WTC11 (cell line): ENCODE measurements around the gene TRIM65. TPM values are rescaled to one million over a fixed set of nuclear protein-coding genes. Genes with fewer than 3 reads are reported as not detected.

ENCODE experiments used
- ATF2 ChIP-seq: sonication (generic); formaldehyde crosslinking; IDR thresholded peaks from 2 replicates; pipeline ENCODE4 v1.8.1; 2022; ENCODE audit warnings: low read depth, missing genetic modification reagents, borderline replicate concordance
- CREB1 ChIP-seq: sonication (generic); formaldehyde crosslinking; IDR thresholded peaks from 2 replicates; pipeline ENCODE4 v1.8.0; 2023; ENCODE audit warnings: mild to moderate bottlenecking, missing genetic modification reagents
- EMX1 ChIP-seq: fragments of 250-450 bp; sonication (Bioruptor Pico); IDR thresholded peaks from 2 replicates; pipeline ENCODE4 v1.8.0; 2021; ENCODE audit warnings: mild to moderate bottlenecking
- MAX ChIP-seq: sonication (generic); formaldehyde crosslinking; IDR thresholded peaks from 2 replicates; pipeline ENCODE4 v1.8.0; 2022; ENCODE audit warnings: mild to moderate bottlenecking, missing genetic modification reagents
- TEAD1 ChIP-seq: sonication (generic); formaldehyde crosslinking; IDR thresholded peaks from 2 replicates; pipeline ENCODE4 v1.8.0; 2022; ENCODE audit warnings: mild to moderate bottlenecking, missing genetic modification reagents
- USF2 ChIP-seq: sonication (generic); formaldehyde crosslinking; IDR thresholded peaks from 2 replicates; pipeline ENCODE4 v1.8.1; 2023; ENCODE audit warnings: mild to moderate bottlenecking, missing genetic modification reagents, moderate library complexity
- ZMAT4 ChIP-seq: fragments of 250-450 bp; sonication (Bioruptor Pico); IDR thresholded peaks from 2 replicates; pipeline ENCODE4 v1.9.0; 2021; ENCODE audit warnings: mild to moderate bottlenecking
- ZNF138 ChIP-seq: sonication (generic); formaldehyde crosslinking; conservative IDR thresholded peaks from 2 replicates; pipeline ENCODE4 v1.8.1; 2022; ENCODE audit warnings: mild to moderate bottlenecking, moderate library complexity, missing genetic modification reagents
- ZNF219 ChIP-seq: sonication (generic); formaldehyde crosslinking; IDR thresholded peaks from 2 replicates; pipeline ENCODE4 v1.8.0; 2023; ENCODE audit warnings: missing genetic modification reagents, mild to moderate bottlenecking, borderline replicate concordance
- ZNF281 ChIP-seq: sonication (generic); formaldehyde crosslinking; IDR thresholded peaks from 2 replicates; pipeline ENCODE4 v1.8.0; 2023; ENCODE audit warnings: mild to moderate bottlenecking, missing genetic modification reagents
- total RNA-seq: library from RNA; stranded (reverse); gene quantifications from 3 replicates; pipeline ENCODE4 v1.2.3, GENCODE V29; 2021
- TF ChIP-seq, protein P1 (sequence below): sonication (generic); formaldehyde crosslinking; IDR thresholded peaks from 2 replicates; pipeline ENCODE4 v1.8.1; 2023; ENCODE audit warnings: mild to moderate bottlenecking, missing genetic modification reagents
- TF ChIP-seq, protein P2 (sequence below): sonication (generic); formaldehyde crosslinking; IDR thresholded peaks from 2 replicates; pipeline ENCODE4 v1.8.1; 2022; ENCODE audit warnings: low read depth, mild to moderate bottlenecking, moderate library complexity, missing genetic modification reagents, borderline replicate concordance
- TF ChIP-seq, protein P3 (sequence below): sonication (generic); formaldehyde crosslinking; IDR thresholded peaks from 2 replicates; pipeline ENCODE4 v1.8.0; 2022; ENCODE audit warnings: missing genetic modification reagents
- TF ChIP-seq, protein P4 (sequence below): sonication (generic); formaldehyde crosslinking; IDR thresholded peaks from 2 replicates; pipeline ENCODE4 v1.8.1; 2022; ENCODE audit warnings: mild to moderate bottlenecking, moderate library complexity, missing genetic modification reagents

TRIM65 gene
- total RNA-seq, 1 experiment from 2014 or later, result 56.4 TPM

GRCh38 chr17:75845058-75845711 is 51.6 kb downstream of the TRIM65 start (continued):
- TF ChIP-seq CREB1 (CRISPR knock-in tag) (no peak), EMX1 (no peak), ZNF281 (CRISPR knock-in tag) (no peak), ZNF219 (CRISPR knock-in tag) (no peak), MAX (CRISPR knock-in tag) (no peak), USF2 (no peak; the same call in none of the 2 replicates), ZNF138 (CRISPR knock-in tag) (no peak), TEAD1 (CRISPR knock-in tag) (no peak), ATF2 (no peak), ZMAT4 (CRISPR knock-in tag) (no peak)
- TF ChIP-seq, protein P1, sequence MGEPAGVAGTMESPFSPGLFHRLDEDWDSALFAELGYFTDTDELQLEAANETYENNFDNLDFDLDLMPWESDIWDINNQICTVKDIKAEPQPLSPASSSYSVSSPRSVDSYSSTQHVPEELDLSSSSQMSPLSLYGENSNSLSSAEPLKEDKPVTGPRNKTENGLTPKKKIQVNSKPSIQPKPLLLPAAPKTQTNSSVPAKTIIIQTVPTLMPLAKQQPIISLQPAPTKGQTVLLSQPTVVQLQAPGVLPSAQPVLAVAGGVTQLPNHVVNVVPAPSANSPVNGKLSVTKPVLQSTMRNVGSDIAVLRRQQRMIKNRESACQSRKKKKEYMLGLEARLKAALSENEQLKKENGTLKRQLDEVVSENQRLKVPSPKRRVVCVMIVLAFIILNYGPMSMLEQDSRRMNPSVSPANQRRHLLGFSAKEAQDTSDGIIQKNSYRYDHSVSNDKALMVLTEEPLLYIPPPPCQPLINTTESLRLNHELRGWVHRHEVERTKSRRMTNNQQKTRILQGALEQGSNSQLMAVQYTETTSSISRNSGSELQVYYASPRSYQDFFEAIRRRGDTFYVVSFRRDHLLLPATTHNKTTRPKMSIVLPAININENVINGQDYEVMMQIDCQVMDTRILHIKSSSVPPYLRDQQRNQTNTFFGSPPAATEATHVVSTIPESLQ (CRISPR knock-in tag), result no peak
- TF ChIP-seq, protein P2, sequence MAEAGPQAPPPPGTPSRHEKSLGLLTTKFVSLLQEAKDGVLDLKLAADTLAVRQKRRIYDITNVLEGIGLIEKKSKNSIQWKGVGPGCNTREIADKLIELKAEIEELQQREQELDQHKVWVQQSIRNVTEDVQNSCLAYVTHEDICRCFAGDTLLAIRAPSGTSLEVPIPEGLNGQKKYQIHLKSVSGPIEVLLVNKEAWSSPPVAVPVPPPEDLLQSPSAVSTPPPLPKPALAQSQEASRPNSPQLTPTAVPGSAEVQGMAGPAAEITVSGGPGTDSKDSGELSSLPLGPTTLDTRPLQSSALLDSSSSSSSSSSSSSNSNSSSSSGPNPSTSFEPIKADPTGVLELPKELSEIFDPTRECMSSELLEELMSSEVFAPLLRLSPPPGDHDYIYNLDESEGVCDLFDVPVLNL (CRISPR knock-in tag), result no peak
- TF ChIP-seq, protein P3, sequence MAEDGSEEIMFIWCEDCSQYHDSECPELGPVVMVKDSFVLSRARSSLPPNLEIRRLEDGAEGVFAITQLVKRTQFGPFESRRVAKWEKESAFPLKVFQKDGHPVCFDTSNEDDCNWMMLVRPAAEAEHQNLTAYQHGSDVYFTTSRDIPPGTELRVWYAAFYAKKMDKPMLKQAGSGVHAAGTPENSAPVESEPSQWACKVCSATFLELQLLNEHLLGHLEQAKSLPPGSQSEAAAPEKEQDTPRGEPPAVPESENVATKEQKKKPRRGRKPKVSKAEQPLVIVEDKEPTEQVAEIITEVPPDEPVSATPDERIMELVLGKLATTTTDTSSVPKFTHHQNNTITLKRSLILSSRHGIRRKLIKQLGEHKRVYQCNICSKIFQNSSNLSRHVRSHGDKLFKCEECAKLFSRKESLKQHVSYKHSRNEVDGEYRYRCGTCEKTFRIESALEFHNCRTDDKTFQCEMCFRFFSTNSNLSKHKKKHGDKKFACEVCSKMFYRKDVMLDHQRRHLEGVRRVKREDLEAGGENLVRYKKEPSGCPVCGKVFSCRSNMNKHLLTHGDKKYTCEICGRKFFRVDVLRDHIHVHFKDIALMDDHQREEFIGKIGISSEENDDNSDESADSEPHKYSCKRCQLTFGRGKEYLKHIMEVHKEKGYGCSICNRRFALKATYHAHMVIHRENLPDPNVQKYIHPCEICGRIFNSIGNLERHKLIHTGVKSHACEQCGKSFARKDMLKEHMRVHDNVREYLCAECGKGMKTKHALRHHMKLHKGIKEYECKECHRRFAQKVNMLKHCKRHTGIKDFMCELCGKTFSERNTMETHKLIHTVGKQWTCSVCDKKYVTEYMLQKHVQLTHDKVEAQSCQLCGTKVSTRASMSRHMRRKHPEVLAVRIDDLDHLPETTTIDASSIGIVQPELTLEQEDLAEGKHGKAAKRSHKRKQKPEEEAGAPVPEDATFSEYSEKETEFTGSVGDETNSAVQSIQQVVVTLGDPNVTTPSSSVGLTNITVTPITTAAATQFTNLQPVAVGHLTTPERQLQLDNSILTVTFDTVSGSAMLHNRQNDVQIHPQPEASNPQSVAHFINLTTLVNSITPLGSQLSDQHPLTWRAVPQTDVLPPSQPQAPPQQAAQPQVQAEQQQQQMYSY (CRISPR knock-in tag), result no peak
- TF ChIP-seq, protein P4, sequence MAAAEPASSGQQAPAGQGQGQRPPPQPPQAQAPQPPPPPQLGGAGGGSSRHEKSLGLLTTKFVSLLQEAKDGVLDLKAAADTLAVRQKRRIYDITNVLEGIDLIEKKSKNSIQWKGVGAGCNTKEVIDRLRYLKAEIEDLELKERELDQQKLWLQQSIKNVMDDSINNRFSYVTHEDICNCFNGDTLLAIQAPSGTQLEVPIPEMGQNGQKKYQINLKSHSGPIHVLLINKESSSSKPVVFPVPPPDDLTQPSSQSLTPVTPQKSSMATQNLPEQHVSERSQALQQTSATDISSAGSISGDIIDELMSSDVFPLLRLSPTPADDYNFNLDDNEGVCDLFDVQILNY (CRISPR knock-in tag), result no peak
